HFF-Myc (cell line): Measurements from ENCODE around the gene ASPDH.

Source experiments
- DNase-seq: peaks from one replicate; pipeline ENCODE4 v3.0.0-alpha.2; 2011; ENCODE audit warnings: low read depth; ENCODE audit errors: extremely low read depth
- H3K4me3 ChIP-seq: replicated peaks from 2 replicates; pipeline ENCODE4 v1.5.1; 2011; ENCODE audit warnings: low read depth, mild to moderate bottlenecking, control low read depth, low read length
- TF ChIP-seq, protein P1 (sequence below): IDR thresholded peaks from 2 replicates; pipeline ENCODE4 v1.5.1; 2012; ENCODE audit warnings: mild to moderate bottlenecking, low read depth, low read length, control low read depth; ENCODE audit errors: missing control alignments

ASPDH gene

DNA sequence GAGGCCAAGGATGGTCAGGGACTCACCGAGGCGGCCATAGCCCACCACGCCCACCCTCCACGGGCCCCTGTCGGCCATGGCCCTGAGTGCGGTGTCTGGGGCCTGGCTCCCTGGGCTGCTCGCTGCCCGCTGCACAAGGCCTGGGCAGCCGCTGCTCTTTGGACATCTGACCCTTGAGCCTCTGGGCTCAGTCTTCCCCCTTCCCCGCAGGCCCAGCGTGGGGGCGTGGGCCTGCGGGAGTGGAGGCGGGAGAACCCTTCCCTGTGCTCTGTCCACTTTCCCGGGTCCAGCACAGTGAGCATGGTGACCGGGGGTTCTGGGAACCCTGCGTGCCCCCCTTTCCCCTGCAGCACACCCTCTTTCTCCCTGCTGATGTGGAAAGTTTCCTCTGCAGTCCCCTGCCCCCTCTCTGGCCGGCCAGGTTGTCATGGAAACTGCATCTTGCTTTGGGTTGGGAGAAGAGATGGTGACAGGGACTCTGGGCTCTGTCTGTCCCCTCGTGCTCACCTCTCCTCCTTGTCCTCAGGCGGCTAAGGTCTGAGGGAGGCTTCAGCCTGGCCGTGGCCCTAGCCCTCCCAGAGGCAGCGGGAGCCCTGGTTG is at the start of gene ASPDH:
ASPDH (minus strand) TSS at position 168 of the 600 bp plus-strand sequence; CDS start at position 78, 90 bp downstream.
- DNase-seq: no peak
- TF ChIP-seq, protein P1, sequence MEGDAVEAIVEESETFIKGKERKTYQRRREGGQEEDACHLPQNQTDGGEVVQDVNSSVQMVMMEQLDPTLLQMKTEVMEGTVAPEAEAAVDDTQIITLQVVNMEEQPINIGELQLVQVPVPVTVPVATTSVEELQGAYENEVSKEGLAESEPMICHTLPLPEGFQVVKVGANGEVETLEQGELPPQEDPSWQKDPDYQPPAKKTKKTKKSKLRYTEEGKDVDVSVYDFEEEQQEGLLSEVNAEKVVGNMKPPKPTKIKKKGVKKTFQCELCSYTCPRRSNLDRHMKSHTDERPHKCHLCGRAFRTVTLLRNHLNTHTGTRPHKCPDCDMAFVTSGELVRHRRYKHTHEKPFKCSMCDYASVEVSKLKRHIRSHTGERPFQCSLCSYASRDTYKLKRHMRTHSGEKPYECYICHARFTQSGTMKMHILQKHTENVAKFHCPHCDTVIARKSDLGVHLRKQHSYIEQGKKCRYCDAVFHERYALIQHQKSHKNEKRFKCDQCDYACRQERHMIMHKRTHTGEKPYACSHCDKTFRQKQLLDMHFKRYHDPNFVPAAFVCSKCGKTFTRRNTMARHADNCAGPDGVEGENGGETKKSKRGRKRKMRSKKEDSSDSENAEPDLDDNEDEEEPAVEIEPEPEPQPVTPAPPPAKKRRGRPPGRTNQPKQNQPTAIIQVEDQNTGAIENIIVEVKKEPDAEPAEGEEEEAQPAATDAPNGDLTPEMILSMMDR: no peak
- no peak within 1 kb of the TSS for H3K4me3 ChIP-seq

DNA sequence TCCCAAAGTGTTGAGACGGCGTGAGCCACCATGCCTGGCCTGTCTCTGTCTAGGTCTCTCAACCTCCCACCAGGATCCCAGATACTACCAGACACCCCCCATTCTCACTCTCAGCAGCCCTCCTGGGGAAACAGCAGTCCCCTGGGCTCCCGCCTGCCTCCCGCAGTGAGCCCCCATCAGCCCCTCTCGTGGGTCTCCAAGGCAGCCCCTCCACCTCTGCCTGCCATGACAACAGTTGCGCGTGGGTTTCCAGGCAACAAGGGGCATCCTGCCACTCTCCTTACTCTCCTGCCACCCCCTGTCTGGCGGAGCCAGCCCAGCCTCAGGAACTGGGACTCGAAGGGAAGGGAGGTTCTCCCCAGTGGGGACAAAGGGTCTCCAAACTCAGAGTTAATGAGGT is 49.3 kb upstream of the ASPDH start:
- DNase-seq: no peak
- TF ChIP-seq, protein P1: no peak

GRCh38 chr19:50562329-50562728 is 48.6 kb upstream of the ASPDH start:
- TF ChIP-seq, protein P1: no peak
- no peak for DNase-seq

More for the DNA sequence above, 49.3 kb upstream of the ASPDH start:
- no peak overlapping the region for H3K4me3 ChIP-seq

DNA sequence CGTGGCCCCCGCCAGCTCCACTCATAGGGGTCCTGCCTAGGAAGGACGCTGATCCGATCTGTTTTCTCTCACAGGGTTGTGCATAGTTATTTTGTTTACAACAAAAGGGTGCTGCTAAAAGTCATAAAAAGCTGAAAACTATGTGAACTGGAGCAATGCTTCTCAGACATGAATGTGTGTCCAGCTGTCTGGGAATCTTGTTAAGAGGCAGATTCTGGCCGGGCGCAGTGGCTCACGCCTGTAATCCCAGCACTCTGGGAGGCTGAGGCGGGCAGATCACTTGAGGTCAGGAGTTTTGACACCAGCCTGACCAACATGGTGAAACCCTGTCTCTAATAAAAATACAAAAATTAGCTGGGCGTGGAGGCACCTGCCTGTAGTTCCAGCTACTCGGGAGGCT is 45.9 kb upstream of the ASPDH start:
- no peak overlapping the region for H3K4me3 ChIP-seq
- no peak for DNase-seq
- TF ChIP-seq, protein P1: no peak

More at GRCh38 chr19:50562329-50562728, 48.6 kb upstream of the ASPDH start:
- H3K4me3 ChIP-seq: no peak overlapping the region

GRCh38 chr19:50558449-50558848 is 44.7 kb upstream of the ASPDH start:
- H3K4me3 ChIP-seq: no peak overlapping the region
- TF ChIP-seq, protein P1: no peak
- DNase-seq: no peak

GRCh38 chr19:50558039-50558438 is 44.3 kb upstream of the ASPDH start:
- TF ChIP-seq, protein P1: no peak

More at GRCh38 chr19:50558039-50558438, 44.3 kb upstream of the ASPDH start:
- no peak for DNase-seq
- no peak overlapping the region for H3K4me3 ChIP-seq
